Measurements from ENCODE around the gene WNT2. TPM values are rescaled to one million over a fixed set of nuclear protein-coding genes. Genes with fewer than 3 reads are reported as not detected.

The WNT2 gene
- total and polyA plus RNA-seq, 10 of the 15 experiments (the other 5 are each of a cell fraction or from before 2014, with no cell fraction given), result 0.07 to 0.34 (median 0.19) TPM

DNA sequence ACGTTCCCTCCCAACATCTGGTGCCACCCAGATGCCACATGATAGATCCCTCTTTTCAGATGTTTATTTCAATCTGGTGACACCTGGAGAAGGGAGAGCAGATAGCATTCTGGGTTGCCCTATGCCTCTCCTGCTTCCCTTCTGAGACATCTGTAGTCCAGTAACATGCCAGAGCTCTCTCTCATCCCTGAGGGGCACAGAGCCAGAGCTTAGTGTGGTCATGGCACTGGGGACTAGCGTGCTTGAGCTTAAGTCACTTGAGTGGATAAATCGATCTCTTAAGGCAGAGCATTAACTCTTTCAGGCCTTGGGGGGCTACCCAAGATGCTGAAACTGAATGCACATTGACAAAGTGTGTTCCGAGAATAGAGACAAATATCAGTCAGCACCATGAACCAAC, 47.9 kb downstream of the WNT2 start (continued):
- no peak for TF ChIP-seq ZNF687 (IDR thresholded peaks at IDR 0.05)
- TF ChIP-seq RBBP5 (conservative IDR thresholded peaks at IDR 0.05), result no peak
- TF ChIP-seq SUZ12 (IDR thresholded peaks at IDR 0.05; ENCODE audit: unreplicated experiment), result no peak

DNA sequence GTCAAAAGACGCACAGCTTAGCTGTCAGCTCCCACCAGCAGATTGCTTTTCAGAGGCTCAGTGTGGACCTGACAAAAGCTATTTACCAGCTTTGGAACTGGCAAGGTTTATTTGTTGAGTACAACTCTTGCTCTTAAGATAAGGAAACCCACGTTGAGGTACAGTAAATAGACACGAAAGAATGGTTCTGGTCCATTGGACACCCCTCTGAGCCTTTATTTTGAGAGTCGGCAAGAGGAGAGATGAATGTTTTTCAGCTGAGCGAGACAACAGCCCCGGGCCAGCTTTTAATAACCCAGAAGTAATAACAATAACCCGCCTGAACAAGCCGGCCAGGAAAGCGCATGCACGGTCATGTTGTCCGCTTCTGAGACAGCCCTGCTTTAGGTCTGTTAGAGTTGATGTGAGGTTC, 49.0 kb downstream of the WNT2 start:
- BruUV-seq (replicated peaks), result no TSS peak
- ChIA-PET SMC1A (ENCODE audit: uncharacterized antibody, unreplicated experiment) (interaction anchor here (0.6 to 1.5 kb wide), 7 partner anchors 10 to 92 kb away, joined by 3 to 6 read pairs (median 4); no protein-coding TSS in a partner anchor), CTCF (interaction anchor here (1.0 to 3.4 kb wide), 3 partner anchors 10 to 26 kb away, joined by 3 to 16 read pairs (median 4); no protein-coding TSS in a partner anchor), RAD21 (ENCODE audit: unreplicated experiment) (interaction anchor here (0.8 to 1.3 kb wide), 4 partner anchors 10 to 111 kb away, joined by 3 to 5 read pairs (median 3); no protein-coding TSS in a partner anchor), POLR2A (interaction anchor here (0.6 to 0.7 kb wide), 2 partner anchors 10 to 37 kb away, joined by 3 read pairs; no protein-coding TSS in a partner anchor)
- ATAC-seq (no peak), DNase-seq (ENCODE audit: low read depth, low spot score) (no peak), FAIRE-seq (no peak)
- H4K20me1 ChIP-seq (ENCODE audit: control insufficient read depth, insufficient read depth), result no peaks in the 10 kb centered on the region
- no peaks in the 10 kb centered on the region for H3K79me2 ChIP-seq (ENCODE audit: control insufficient read depth, insufficient read depth, low read length)
- H3K27me3 ChIP-seq (replicated peaks in 1 of 2; ENCODE audit: control insufficient read depth in 2 of 2, insufficient read depth in 2 of 2, low read length in 1 of 2), result no peaks in the 10 kb centered on the region; a peak in 1 of 4 replicates
- 75% methylated on average over 11 of the region's 11 CpGs for WGBS (ENCODE audit: insufficient coverage, insufficient replicate concordance, low lambda C conversion rate, missing lambda C conversion rate)
- H3K36me3 ChIP-seq (ENCODE audit: control insufficient read depth in 2 of 2, insufficient read depth in 2 of 2, low read length in 1 of 2), result no peaks in the 10 kb centered on the region
- in situ Hi-C loops (cut with MboI), result no loop called here
- intact Hi-C loops (cut with micrococcal nuclease; ENCODE audit: unreplicated experiment), result no loop called here
- no peak overlapping the region for H3K4me2 ChIP-seq (ENCODE audit: control insufficient read depth, insufficient read depth)
- H3K9ac ChIP-seq (ENCODE audit: control insufficient read depth, insufficient read depth, low read length), result no peak overlapping the region
- no peak overlapping the region for H3K4me3 ChIP-seq
- no peak overlapping the region for H2AFZ ChIP-seq (ENCODE audit: control insufficient read depth, low read depth, low read length)
- no peaks in the 10 kb centered on the region for H3K4me1 ChIP-seq (ENCODE audit: control insufficient read depth, insufficient read depth, low read length)
- H3K9me3 ChIP-seq (replicated peaks; ENCODE audit: control insufficient read depth, insufficient read depth, low read length), result no peaks in the 10 kb centered on the region
- H3K27ac ChIP-seq (ENCODE audit: control insufficient read depth, insufficient read depth), result no peak overlapping the region
- TF ChIP-seq CHD1 (IDR thresholded peaks at IDR 0.05; ENCODE audit: low read depth, low read length) (no peak), CTCF (IDR thresholded peaks at IDR 0.05 in 2 of 3, conservative IDR thresholded peaks at IDR 0.05 in 1 of 3; ENCODE audit: control insufficient read depth in 2 of 3, extremely low read depth in 1 of 3, insufficient read depth in 1 of 3, low read depth in 3 of 3, low read length in 3 of 3) (no peak), NFIC (IDR thresholded peaks at IDR 0.05; ENCODE audit: low read depth, low read length) (no peak), ZNF24 (IDR thresholded peaks at IDR 0.05) (no peak)

All from GM12878 (cell line).